ENCODE measurements around the gene DNAH1. TPM values are rescaled to one million over a fixed set of nuclear protein-coding genes. Genes with fewer than 3 reads are reported as not detected.

Gene DNAH1
- total RNA-seq, 1 donor from 2014 or later = 11.2 TPM

- peak; percentile 43 for DNase-seq
- TF ChIP-seq CTCF (IDR thresholded peaks at IDR 0.05) = no peak
- H3K36me3 ChIP-seq = peaks cover 30% of the 10 kb centered on the region
Observed at GRCh38 chr3:52352566-52352965, 36.4 kb downstream of the DNAH1 start.

DNA sequence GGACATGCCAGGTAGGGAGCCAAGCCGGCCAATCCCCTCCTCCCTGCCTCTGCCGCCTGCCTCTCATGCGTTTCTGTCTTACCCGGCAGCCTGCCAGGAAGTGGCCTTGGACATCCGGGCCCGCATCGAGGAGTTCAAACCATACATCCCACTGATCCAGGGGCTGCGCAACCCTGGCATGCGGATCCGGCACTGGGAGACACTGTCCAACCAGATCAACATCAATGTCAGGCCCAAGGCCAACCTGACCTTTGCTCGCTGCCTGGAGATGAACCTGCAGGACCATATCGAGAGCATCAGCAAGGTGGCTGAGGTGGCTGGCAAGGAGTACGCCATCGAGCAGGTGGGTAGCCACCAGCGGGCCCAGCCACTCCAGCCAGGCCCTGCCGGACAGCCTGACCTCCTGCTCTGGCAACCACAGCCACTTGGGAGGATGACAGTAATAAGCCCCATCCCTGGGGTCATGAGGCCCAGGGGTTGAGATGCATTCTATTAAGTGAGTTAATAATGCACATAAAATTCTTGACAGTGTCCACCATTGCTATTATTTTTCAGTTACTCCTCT lies 37.3 kb downstream of the DNAH1 start:
- H3K4me1 ChIP-seq = no peaks in the 10 kb centered on the region
- ATAC-seq (no peak), DNase-seq (no peak)
- TF ChIP-seq CTCF (IDR thresholded peaks at IDR 0.05) = no peak
- no peak overlapping the region for H3K27ac ChIP-seq
- H3K27me3 ChIP-seq = no peaks in the 10 kb centered on the region
- intact Hi-C loops (cut with DNase I) = no loop called here
- peaks cover 30% of the 10 kb centered on the region for H3K36me3 ChIP-seq
- no peak overlapping the region for H3K4me3 ChIP-seq
- H3K9me3 ChIP-seq = no peaks in the 10 kb centered on the region

More at GRCh38 chr3:52352566-52352965, 36.4 kb downstream of the DNAH1 start:
- intact Hi-C loops (cut with DNase I) = no loop called here
- Histone ChIP-seq H3K4me3 (no peak overlapping the region), H3K9me3 (no peaks in the 10 kb centered on the region), H3K4me1 (no peaks in the 10 kb centered on the region), H3K27me3 (no peaks in the 10 kb centered on the region), H3K27ac (no peak overlapping the region)
- ATAC-seq = no peak

DNA sequence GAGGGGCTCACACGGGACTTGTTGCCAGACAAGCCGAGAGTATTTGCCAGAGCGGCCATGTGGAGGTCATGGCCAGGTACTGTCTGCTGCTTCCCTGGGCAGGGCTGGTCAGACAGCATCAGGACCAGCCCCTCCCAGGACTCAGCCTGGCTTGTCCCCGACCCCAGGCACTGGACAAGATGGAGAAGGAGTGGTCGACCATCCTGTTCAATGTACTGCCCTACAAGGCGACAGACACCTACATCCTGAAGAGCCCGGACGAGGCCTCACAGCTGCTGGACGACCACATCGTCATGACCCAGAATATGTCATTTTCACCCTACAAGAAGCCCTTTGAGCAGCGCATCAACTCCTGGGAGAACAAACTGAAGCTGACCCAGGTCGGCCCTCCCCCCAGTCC lies 38.6 kb downstream of the DNAH1 start:
- no peak for TF ChIP-seq CTCF (IDR thresholded peaks at IDR 0.05)
- no peaks in the 10 kb centered on the region for H3K4me1 ChIP-seq
- H3K4me3 ChIP-seq = no peak overlapping the region
- no peaks in the 10 kb centered on the region for H3K27me3 ChIP-seq
- ATAC-seq = no peak
- intact Hi-C loops (cut with DNase I) = no loop called here
- H3K9me3 ChIP-seq = no peaks in the 10 kb centered on the region
- peaks cover 23% of the 10 kb centered on the region for H3K36me3 ChIP-seq
- no peak overlapping the region for H3K27ac ChIP-seq
- DNase-seq = no peak

GRCh38 chr3:52355526-52355925 lies 39.4 kb downstream of the DNAH1 start:
- Histone ChIP-seq H3K27ac (no peak overlapping the region), H3K27me3 (no peaks in the 10 kb centered on the region), H3K9me3 (no peaks in the 10 kb centered on the region), H3K4me1 (no peaks in the 10 kb centered on the region), H3K36me3 (peaks cover 29% of the 10 kb centered on the region), H3K4me3 (no peak overlapping the region)
- DNase-seq (no peak), ATAC-seq (no peak)
- no peak for TF ChIP-seq CTCF (IDR thresholded peaks at IDR 0.05)
- intact Hi-C loops (cut with DNase I) = no loop called here

DNA sequence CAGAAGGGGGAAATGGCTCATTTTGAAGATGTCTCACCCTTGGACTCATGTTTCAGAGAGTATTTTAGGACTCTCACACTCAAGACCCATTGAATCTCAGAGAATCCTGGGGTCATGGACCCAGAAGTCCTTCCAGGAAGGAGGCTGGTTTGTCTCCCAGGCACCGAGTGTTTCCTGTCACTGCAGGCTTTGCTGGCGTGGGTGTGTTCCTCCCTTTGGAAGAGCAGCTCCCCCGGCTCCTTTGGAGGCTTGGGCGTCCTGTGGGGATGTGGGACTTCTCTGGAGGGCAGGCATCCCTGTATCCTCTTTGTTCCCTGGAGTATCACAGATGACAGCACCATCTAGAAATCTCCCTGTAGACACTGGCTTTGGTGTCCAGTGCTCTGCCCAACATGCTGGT lies 40.0 kb downstream of the DNAH1 start:
- Histone ChIP-seq H3K4me3 (no peak overlapping the region), H3K9me3 (no peaks in the 10 kb centered on the region), H3K36me3 (peaks cover 35% of the 10 kb centered on the region), H3K4me1 (no peaks in the 10 kb centered on the region), H3K27ac (no peak overlapping the region), H3K27me3 (no peaks in the 10 kb centered on the region)
- DNase-seq = no peak
- intact Hi-C loops (cut with DNase I) = no loop called here
- no peak for TF ChIP-seq CTCF (IDR thresholded peaks at IDR 0.05)
- ATAC-seq = no peak
